NK-92 (cell line): ENCODE measurements around the gene GHRH.

Source experiments
- DNase-seq: peaks from one replicate; lab custom pipeline; 2025; ENCODE audit not compliant: unreplicated experiment; lab: John Stamatoyannopoulos, UW

The GHRH gene

DNA sequence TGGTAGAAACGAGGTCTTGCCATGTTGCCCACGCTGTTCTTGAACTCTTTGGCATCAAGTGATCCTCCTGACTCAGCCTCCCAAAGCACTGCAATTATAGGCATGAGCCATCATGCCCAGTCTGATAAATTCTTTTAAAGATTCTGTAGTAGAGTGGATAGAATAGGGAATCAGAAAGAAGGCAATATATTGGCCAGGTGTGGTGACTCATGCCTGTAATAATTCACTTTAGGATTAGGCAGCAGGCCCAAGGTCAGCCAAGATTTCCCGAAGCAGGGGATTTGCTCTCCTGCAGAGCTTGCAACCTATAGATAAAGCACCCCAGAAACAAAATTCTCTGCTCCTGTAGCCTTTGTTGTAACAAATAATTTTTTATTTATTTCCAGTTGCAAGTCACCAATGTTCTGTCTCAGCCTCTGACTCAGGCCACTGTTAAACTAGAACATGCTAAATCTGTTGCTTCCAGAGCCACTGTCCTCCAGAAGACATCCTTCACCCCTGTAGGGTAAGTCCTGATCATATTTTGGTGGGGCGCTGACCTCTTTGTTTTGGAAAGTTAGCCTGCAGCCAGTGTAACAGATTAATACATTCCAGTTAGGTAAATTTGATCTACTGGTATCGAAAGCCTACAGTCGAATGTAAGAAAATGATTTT lies 51.8 kb downstream of the GHRH start:
- DNase-seq: no peak

- DNase-seq: no peak
Measured at GRCh38 chr20:37209193-37209592, 52.4 kb downstream of the GHRH start.

DNA sequence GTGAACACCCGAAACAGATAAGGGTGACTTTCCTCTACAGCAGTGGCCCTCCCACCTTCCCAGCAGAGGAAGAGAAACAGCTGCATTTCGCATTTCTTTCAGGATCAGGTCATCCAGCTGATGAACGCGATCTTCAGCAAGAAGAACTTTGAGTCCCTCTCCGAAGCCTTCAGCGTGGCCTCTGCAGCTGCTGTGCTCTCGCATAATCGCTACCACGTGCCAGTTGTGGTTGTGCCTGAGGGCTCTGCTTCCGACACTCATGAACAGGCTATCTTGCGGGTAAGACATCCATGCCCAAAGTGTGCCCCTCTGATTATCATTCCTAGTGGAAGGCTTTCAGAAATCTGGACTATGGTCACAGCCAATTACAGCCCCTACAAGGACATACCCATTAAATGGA lies 54.4 kb downstream of the GHRH start:
- DNase-seq: no peak

GRCh38 chr20:37205794-37206193 lies 55.8 kb downstream of the GHRH start:
- no peak for DNase-seq

- no peak for DNase-seq
Measured at GRCh38 chr20:37205130-37205529, 56.5 kb downstream of the GHRH start.

- DNase-seq: no peak
Measured at GRCh38 chr20:37204056-37204455, 57.6 kb downstream of the GHRH start.

DNA sequence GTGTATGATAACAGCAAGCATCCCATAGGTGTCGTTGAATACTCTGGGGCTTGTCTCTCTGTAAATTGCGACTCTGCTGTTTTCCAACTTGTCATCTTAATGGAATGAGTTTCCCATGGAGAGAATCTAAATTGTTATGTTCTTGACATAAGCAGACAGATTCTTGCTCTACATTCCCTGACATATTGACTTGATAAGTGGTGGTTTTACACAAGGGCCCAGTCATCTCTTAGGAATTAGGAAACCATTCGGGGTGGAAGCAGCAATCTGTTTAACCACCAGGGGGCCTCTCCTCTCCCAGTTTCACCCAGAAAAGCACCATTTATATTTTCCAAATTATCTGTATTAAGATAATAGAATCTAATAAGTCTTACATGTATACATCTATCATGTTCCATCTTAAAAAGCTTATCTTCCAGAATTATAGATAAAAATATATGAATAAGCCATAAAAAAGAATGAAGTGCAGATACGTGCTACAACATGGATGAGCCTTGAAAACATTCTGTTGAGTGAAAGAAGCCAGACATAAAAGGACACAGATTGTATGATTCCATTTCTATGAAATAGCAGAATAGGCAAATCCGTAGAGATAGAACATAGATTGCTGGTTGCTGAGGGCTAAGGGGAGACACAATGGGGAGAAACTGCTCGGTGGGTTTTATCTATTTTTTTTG lies 59.2 kb downstream of the GHRH start:
- no peak for DNase-seq

DNA sequence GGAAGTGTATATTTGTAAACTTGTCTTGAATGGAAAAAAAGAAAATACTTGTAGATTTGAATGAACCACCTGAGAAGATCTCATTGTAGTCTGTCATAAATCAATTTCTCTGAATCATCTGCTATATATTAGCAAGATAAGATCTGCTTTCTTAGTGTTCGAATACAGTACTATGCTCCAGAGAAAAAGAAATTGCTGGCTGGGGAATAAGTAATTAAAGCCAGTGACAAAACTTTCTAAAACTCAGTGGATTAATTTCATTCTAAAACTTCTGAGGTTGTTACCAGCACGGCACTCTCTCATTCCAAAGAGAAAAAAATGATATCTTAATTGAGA lies 59.8 kb downstream of the GHRH start:
- DNase-seq: no peak
